HG02610 (cell line): ENCODE data around the gene MIF4GD.
"Not testable (repeated sequence)": the region's sequence is repeated elsewhere in the genome, so short reads cannot be mapped to it uniquely, and the experiment has no call there.

Experiments
- ATAC-seq: cut with Tn5 transposase; IDR thresholded peaks from one replicate; pipeline ENCODE4 v1.9.1; 2021; ENCODE audit warnings: mild to moderate bottlenecking, moderate library complexity; ENCODE audit not compliant: unreplicated experiment

The MIF4GD gene, protein sequence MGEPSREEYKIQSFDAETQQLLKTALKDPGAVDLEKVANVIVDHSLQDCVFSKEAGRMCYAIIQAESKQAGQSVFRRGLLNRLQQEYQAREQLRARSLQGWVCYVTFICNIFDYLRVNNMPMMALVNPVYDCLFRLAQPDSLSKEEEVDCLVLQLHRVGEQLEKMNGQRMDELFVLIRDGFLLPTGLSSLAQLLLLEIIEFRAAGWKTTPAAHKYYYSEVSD

DNA sequence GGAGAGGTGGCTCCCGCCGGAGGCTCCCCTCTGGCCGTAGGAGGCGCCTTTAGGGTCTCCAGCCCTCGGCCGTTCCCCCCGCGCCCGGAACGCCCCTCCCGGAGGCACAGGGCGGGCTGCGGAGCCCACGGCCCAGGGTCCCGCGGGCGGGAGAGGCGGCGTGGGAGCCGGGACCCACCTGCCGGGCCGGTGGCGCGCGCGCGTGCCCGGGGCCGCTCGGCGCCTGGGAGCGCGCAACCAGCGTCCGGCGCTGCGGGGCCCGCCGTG, at the start of gene MIF4GD:
MIF4GD (minus strand) TSS at position 266 of the 267 bp plus-strand sequence. CDS start 1,036 bp downstream, outside the sequence.
- no peak for ATAC-seq

GRCh38 chr17:75319904-75320691, 49.1 kb upstream of the MIF4GD start:
- no peak for ATAC-seq

DNA sequence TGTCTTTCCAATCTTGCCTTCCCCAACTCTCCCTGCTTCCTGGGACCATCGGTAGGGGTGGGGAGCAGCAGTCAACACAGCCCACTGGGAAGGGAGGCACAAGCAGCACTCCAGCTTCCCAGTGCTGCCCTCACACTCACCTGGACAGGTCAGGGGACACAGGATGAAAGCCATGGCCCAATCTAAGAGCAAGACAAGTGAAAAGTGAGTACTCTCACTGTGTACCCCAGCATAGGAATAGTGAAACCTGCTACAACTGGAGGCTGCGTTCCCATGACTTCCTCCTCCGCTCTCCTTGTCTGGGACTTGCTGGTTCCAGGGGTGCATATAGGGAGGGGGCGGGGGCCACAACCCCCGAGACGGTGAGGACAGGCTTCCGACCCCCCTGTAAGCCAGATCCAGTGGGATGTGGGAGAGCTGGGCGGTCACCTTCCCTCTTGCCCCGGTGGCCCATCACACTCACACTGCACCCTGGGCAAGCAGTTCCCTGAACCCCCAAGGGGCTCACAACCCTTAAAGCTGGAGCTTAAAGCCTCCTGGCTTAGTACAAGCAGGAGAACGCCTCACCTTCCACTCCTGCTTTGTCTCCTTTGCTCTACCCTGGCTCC, 47.7 kb upstream of the MIF4GD start:
- ATAC-seq: no peak

- no peak for ATAC-seq
Observed at GRCh38 chr17:75318211-75318610, 47.2 kb upstream of the MIF4GD start.

GRCh38 chr17:75317671-75318070, 46.6 kb upstream of the MIF4GD start:
- ATAC-seq: no peak

GRCh38 chr17:75316253-75316652, 45.2 kb upstream of the MIF4GD start:
- no peak for ATAC-seq

- no peak for ATAC-seq
Observed at GRCh38 chr17:75315541-75316243, 44.7 kb upstream of the MIF4GD start.

GRCh38 chr17:75313941-75314551, 43.0 kb upstream of the MIF4GD start:
- ATAC-seq: no peak

DNA sequence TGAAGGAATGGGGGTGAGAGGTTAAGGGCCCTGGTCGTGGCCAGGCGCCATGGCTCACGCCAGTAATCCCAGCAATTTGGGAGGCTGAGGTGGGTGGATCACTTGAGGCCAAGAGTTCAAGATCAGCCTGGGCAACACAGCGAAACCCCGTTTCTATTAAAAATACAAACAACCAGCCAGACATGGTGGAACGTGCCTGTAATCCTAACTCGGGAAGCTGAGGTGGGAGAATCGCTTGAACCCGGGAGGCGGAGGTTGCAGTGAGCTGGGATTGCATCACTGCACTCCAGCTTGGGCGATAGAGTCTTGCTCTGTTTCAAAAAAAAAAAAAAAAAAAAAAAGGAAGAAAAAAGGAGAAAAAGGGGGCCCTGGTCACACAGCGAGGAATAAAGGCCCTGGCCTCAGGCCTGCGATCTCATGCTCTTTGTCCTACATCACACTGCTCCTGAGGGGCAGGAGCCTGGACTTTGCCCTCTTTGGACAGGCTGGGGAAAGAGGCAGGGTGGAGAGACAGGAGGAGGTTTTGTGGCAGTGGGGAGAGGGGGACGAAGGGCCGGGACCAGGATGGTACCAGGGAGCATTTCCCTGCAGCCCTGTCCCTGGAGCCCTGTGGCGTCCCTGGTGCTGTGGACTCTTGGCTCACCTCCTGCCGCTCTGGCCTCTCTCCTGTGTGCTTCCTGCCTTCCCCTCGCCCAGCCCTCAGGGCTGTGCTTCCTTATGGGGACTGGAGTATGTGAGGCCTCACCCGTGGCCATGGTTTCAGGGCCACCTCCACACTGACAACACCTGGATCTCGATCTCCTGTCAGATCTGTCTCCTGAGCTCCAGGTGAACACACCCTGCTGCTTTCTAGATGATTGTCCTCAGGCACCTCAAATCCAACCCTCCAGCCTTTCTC, 38.0 kb upstream of the MIF4GD start:
- ATAC-seq: no peak

DNA sequence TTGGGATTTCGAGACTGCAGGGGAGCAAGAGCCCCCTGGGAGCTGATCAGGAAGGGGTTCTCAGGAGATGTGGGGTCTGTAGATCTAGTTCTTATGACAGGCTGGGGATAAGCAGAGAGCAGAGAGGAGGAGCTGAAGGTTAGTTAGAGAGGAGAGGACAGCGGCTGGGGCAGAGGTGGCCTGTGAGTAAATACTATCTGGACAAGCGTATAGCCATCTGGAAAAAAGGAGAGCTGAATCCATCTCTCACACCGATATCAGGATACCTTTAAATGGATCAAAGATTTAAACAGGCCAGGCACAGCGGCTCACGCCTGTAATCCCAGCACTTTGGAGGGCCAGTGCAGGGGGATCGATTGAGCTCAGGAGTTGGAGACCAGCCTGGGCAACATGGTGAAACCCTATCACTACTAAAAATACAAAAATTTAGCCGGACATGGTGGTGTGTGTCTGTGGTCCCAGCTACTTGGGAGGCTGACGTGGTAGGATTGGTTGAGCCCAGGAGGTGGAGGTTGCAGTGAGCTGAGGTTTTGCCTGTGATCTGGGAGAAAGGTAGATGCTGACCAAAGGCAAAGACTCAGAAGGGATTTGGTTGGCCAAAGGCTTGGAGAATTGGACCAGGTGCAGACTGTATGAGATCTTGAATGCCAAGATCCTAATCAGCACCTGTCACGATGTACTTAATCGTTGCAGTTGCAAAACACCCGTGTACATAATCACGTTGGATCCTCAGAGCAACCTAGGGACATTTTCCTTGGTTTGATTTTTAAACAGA, 37.1 kb upstream of the MIF4GD start:
- ATAC-seq: no peak

DNA sequence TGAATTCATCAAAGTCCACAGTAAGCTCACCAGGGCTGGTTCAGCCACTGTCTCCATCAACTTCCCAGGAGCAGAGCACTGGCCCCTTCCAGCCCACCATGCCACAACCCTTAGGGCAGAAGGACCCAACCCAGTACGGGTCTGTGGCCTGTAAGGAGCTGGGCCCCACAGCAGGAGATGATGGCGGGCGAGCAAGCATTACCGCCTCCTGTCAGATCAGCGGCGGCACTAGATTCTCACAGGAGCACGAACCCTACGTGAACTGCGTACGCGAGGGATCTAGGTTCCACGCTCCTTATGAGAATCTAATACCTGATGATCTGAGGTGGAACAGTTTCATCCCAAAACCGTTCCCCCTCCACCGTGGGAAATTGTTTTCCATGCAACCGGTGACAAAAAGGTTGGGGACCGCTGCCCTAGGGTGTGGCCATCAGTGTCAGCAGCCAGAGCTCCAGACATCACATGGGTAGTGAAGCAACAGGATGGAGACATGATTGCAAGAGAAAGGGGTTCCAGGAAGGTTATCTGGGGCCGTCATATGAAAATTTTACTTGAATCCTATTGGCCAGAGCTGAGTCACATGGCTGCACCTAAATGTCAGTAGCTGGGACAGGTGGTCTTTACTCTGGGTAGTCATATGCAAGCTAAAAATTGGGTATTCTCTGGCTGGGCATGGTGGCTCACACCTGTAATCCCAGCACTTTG, 30.6 kb upstream of the MIF4GD start:
- no peak for ATAC-seq

- no peak for ATAC-seq
Observed at GRCh38 chr17:75301049-75301448, 30.0 kb upstream of the MIF4GD start.

DNA sequence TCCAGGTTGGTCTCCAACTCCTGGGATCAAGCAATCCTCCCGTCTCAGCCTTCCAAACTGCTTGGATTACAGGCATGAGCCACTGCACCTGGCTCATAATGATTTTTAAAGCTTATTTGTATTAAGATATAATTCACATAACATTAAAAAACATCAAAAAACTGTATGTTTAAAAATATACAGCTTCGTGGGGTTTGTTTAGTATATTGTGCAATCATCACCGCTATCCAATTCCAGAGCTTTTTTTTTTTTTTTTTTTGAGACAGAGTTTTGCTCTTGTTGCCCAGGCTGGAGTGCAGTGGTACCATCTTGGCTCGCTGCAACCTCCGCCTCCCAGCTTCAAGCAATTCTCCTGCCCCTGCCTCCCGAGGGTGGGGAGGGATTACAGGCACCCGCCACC, 29.2 kb upstream of the MIF4GD start:
- no peak for ATAC-seq

DNA sequence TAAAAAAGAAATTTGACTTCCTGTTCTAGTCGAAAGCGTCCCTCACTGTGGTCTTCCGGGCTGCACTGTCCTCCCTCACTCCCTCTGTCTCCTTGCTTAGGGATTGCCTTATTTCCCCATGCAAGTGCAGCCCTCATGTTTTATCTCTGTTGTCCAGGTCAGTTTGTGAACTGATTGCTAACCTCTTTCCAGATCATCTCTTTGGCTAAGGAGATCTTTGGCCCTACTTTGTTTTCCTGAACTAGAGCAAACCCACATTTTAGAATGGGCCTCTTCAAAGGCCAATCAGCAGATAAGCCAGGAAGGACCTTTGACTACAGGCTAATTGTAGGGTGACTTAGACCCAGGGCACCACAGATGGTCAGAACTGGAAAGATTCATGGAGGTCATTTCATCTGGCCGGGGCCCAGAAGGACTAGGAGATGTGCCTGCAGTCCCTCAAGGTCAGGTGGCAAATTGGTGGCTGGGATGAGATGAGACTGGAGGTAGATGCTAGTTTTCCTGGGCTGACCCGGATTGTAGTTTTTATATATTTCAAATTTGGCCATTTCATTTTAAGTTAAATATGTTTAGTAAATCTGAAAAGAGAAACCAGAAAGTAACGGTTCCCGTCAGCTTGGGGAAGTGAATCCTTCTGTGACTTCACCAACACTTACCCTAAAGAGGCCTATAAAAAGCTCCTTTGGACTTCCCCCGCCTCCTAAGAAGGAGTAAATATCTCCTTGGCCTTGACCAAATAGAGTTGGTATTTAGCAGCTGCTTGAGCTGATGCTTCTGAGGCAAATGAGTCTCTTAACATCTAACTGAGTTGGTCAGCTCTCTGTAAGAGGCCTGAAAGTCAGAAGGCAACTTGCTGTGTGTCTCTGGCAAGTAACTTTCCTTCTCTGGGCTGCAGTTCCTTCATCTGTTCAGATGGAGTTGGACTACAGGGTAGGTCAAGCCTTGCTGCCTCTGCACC, 24.4 kb upstream of the MIF4GD start:
- ATAC-seq: peak; percentile 70

DNA sequence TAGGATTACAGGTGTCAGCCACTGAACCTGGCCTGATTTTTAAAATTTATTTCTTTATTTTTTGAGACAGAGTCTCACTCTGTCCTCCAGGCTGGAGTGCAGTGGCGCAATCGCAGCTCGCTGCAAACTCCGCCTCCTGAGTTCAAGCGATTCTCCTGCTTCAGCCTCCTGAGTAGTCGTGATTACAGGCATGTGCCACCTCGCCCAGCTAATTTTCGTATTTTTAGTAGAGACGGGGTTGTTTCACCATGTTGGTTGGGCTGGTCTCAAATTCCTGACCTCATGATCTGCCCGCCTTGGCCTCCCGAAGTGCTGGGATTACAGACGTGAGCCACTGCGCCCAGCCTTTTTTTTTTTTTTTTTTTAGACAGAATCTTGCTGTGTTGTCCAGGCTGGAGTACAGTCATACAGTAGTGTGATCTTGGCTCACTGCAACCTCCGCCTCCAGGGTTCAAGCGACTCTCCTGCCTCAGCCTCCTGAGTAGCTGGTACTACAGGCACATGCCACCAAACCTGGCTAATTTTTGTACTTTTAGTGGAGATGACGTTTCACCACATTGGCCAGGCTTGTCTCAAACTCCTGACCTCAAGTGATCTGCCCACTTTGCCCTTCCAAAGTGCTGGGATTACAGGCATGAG, 21.9 kb upstream of the MIF4GD start:
- ATAC-seq: not testable (repeated sequence)

GRCh38 chr17:75289832-75290337, 18.9 kb upstream of the MIF4GD start:
- no peak for ATAC-seq
